ENCODE data around the gene ARF1. TPM values are rescaled to one million over a fixed set of nuclear protein-coding genes. Genes with fewer than 3 reads are reported as not detected.

ARF1 gene
- total and polyA plus RNA-seq, 4 donors = 232 to 356 (median 320) TPM

- WGBS, 2 donors = 43% methylated on average over 5 of the region's 5 CpGs
- Histone ChIP-seq H3K9me3 (ENCODE audit: control insufficient read depth, low read length) (no peaks in the 10 kb centered on the region), H3K27ac (ENCODE audit: low read depth in 1 of 2, low read length in 2 of 2) (no peak overlapping the region), H3K27me3 (ENCODE audit: control insufficient read depth in 1 of 2, insufficient read depth in 2 of 2, low read length in 1 of 2) (no peaks in the 10 kb centered on the region), H3K4me1 (ENCODE audit: control insufficient read depth in 1 of 2, insufficient read depth in 2 of 2, low read length in 2 of 2) (no peaks in the 10 kb centered on the region), H3K4me3 (ENCODE audit: low read length in 2 of 2) (no peak overlapping the region), H3K36me3 (ENCODE audit: control insufficient read depth in 1 of 2, insufficient read depth in 2 of 2, low read length in 1 of 2) (no peaks in the 10 kb centered on the region)
- intact Hi-C loops (cut with DNase I) = no loop called here
- ATAC-seq (ENCODE audit: low FRiP score) (no peak), DNase-seq (peak in 1 of 2 donors; percentile 37)
Measured at GRCh38 chr1:228072658-228073043, 9.9 kb upstream of the ARF1 start.

- ATAC-seq (ENCODE audit: low FRiP score) = no peak
- Histone ChIP-seq H3K36me3 (ENCODE audit: control insufficient read depth in 1 of 2, insufficient read depth in 2 of 2, low read length in 1 of 2) (no peaks in the 10 kb centered on the region), H3K27me3 (ENCODE audit: control insufficient read depth in 1 of 2, insufficient read depth in 2 of 2, low read length in 1 of 2) (no peaks in the 10 kb centered on the region), H3K9me3 (ENCODE audit: control insufficient read depth, low read length) (no peaks in the 10 kb centered on the region), H3K4me1 (ENCODE audit: control insufficient read depth in 1 of 2, insufficient read depth in 2 of 2, low read length in 2 of 2) (no peaks in the 10 kb centered on the region), H3K27ac (ENCODE audit: low read depth in 1 of 2, low read length in 2 of 2) (no peak overlapping the region), H3K4me3 (ENCODE audit: low read length in 2 of 2) (no peak overlapping the region)
- 52 to 57% methylated on average over 23 of the region's 23 CpGs for WGBS, 2 donors
- DNase-seq = peak in 1 of 2 donors; percentile 30
- intact Hi-C loops (cut with DNase I) = no loop called here
Measured at GRCh38 chr1:228073061-228073856, 9.2 kb upstream of the ARF1 start.

- no peaks in the 10 kb centered on the region for H3K9me3 ChIP-seq (ENCODE audit: control insufficient read depth, low read length)
- H3K27me3 ChIP-seq (ENCODE audit: control insufficient read depth in 1 of 2, insufficient read depth in 2 of 2, low read length in 1 of 2) = no peaks in the 10 kb centered on the region
- ATAC-seq (ENCODE audit: low FRiP score) (no peak), DNase-seq (peak in 1 of 2 donors; percentile 46)
- H3K27ac ChIP-seq (ENCODE audit: low read depth in 1 of 2, low read length in 2 of 2) = no peak overlapping the region
- intact Hi-C loops (cut with DNase I) = no loop called here
- H3K36me3 ChIP-seq (ENCODE audit: control insufficient read depth in 1 of 2, insufficient read depth in 2 of 2, low read length in 1 of 2) = no peaks in the 10 kb centered on the region
- H3K4me3 ChIP-seq (ENCODE audit: low read length in 2 of 2) = no peak overlapping the region
- WGBS, 2 donors = 30 to 32% methylated on average over 16 of the region's 16 CpGs
- H3K4me1 ChIP-seq (ENCODE audit: control insufficient read depth in 1 of 2, insufficient read depth in 2 of 2, low read length in 2 of 2) = no peaks in the 10 kb centered on the region
Measured at GRCh38 chr1:228073857-228074545, 8.5 kb upstream of the ARF1 start.

- intact Hi-C loops (cut with DNase I) = no loop called here
- Histone ChIP-seq H3K9me3 (ENCODE audit: control insufficient read depth, low read length) (no peaks in the 10 kb centered on the region), H3K4me1 (ENCODE audit: control insufficient read depth in 1 of 2, insufficient read depth in 2 of 2, low read length in 2 of 2) (no peaks in the 10 kb centered on the region), H3K4me3 (ENCODE audit: low read length in 2 of 2) (no peak overlapping the region), H3K36me3 (ENCODE audit: control insufficient read depth in 1 of 2, insufficient read depth in 2 of 2, low read length in 1 of 2) (no peaks in the 10 kb centered on the region), H3K27ac (ENCODE audit: low read depth in 1 of 2, low read length in 2 of 2) (no peak overlapping the region), H3K27me3 (ENCODE audit: control insufficient read depth in 1 of 2, insufficient read depth in 2 of 2, low read length in 1 of 2) (no peaks in the 10 kb centered on the region)
- 41 to 43% methylated on average over 18 of the region's 18 CpGs for WGBS, 2 donors
- DNase-seq (peak; percentile 45 to 72), ATAC-seq (ENCODE audit: low FRiP score) (no peak)
Measured at GRCh38 chr1:228074954-228075730, 7.4 kb upstream of the ARF1 start.

GRCh38 chr1:228075801-228076271 lies 6.7 kb upstream of the ARF1 start:
- 80 to 83% methylated on average over 9 of the region's 9 CpGs for WGBS, 2 donors
- no peak overlapping the region for H3K27ac ChIP-seq (ENCODE audit: low read depth in 1 of 2, low read length in 2 of 2)
- H3K4me1 ChIP-seq (ENCODE audit: control insufficient read depth in 1 of 2, insufficient read depth in 2 of 2, low read length in 2 of 2) = no peaks in the 10 kb centered on the region
- ATAC-seq (ENCODE audit: low FRiP score) (no peak), DNase-seq (peak in 1 of 2 donors; percentile 32)
- no peaks in the 10 kb centered on the region for H3K27me3 ChIP-seq (ENCODE audit: control insufficient read depth in 1 of 2, insufficient read depth in 2 of 2, low read length in 1 of 2)
- intact Hi-C loops (cut with DNase I) = no loop called here
- H3K4me3 ChIP-seq (ENCODE audit: low read length in 2 of 2) = no peak overlapping the region
- no peaks in the 10 kb centered on the region for H3K36me3 ChIP-seq (ENCODE audit: control insufficient read depth in 1 of 2, insufficient read depth in 2 of 2, low read length in 1 of 2)
- no peaks in the 10 kb centered on the region for H3K9me3 ChIP-seq (ENCODE audit: control insufficient read depth, low read length)

GRCh38 chr1:228076796-228077430 lies 5.6 kb upstream of the ARF1 start:
- Histone ChIP-seq H3K36me3 (ENCODE audit: control insufficient read depth in 1 of 2, insufficient read depth in 2 of 2, low read length in 1 of 2) (no peaks in the 10 kb centered on the region), H3K27ac (ENCODE audit: low read depth in 1 of 2, low read length in 2 of 2) (no peak overlapping the region), H3K4me3 (ENCODE audit: low read length in 2 of 2) (no peak overlapping the region), H3K4me1 (ENCODE audit: control insufficient read depth in 1 of 2, insufficient read depth in 2 of 2, low read length in 2 of 2) (no peaks in the 10 kb centered on the region), H3K9me3 (ENCODE audit: control insufficient read depth, low read length) (no peaks in the 10 kb centered on the region), H3K27me3 (ENCODE audit: control insufficient read depth in 1 of 2, insufficient read depth in 2 of 2, low read length in 1 of 2) (no peaks in the 10 kb centered on the region)
- intact Hi-C loops (cut with DNase I) = no loop called here
- DNase-seq (peak; percentile 29 to 74), ATAC-seq (ENCODE audit: low FRiP score) (no peak)
- WGBS, 2 donors = 53 to 70% methylated on average over 9 of the region's 9 CpGs

GRCh38 chr1:228077565-228078330 lies 4.8 kb upstream of the ARF1 start:
- Histone ChIP-seq H3K36me3 (ENCODE audit: control insufficient read depth in 1 of 2, insufficient read depth in 2 of 2, low read length in 1 of 2) (no peaks in the 10 kb centered on the region), H3K4me1 (ENCODE audit: control insufficient read depth in 1 of 2, insufficient read depth in 2 of 2, low read length in 2 of 2) (no peaks in the 10 kb centered on the region), H3K27me3 (ENCODE audit: control insufficient read depth in 1 of 2, insufficient read depth in 2 of 2, low read length in 1 of 2) (no peaks in the 10 kb centered on the region), H3K9me3 (ENCODE audit: control insufficient read depth, low read length) (no peaks in the 10 kb centered on the region), H3K27ac (ENCODE audit: low read depth in 1 of 2, low read length in 2 of 2) (no peak overlapping the region), H3K4me3 (ENCODE audit: low read length in 2 of 2) (no peak overlapping the region)
- DNase-seq = peak in 1 of 2 donors; percentile 35
- intact Hi-C loops (cut with DNase I) = no loop called here
- no peak for ATAC-seq (ENCODE audit: low FRiP score)
- 54 to 57% methylated on average over 10 of the region's 10 CpGs for WGBS, 2 donors

GRCh38 chr1:228079013-228079412 lies 3.5 kb upstream of the ARF1 start:
- Histone ChIP-seq H3K27me3 (ENCODE audit: control insufficient read depth in 1 of 2, insufficient read depth in 2 of 2, low read length in 1 of 2) (no peaks in the 10 kb centered on the region), H3K27ac (ENCODE audit: low read depth in 1 of 2, low read length in 2 of 2) (no peak overlapping the region), H3K4me1 (ENCODE audit: control insufficient read depth in 1 of 2, insufficient read depth in 2 of 2, low read length in 2 of 2) (no peaks in the 10 kb centered on the region), H3K4me3 (ENCODE audit: low read length in 2 of 2) (no peak overlapping the region), H3K9me3 (ENCODE audit: control insufficient read depth, low read length) (no peaks in the 10 kb centered on the region), H3K36me3 (ENCODE audit: control insufficient read depth in 1 of 2, insufficient read depth in 2 of 2, low read length in 1 of 2) (no peaks in the 10 kb centered on the region)
- 82 to 87% methylated on average over 7 of the region's 7 CpGs for WGBS, 2 donors
- intact Hi-C loops (cut with DNase I) = no loop called here
- ATAC-seq (ENCODE audit: low FRiP score) = no peak
- DNase-seq = peak in 1 of 2 donors; percentile 38
